ENCODE data around the gene AGAP1.

Gene AGAP1

DNA sequence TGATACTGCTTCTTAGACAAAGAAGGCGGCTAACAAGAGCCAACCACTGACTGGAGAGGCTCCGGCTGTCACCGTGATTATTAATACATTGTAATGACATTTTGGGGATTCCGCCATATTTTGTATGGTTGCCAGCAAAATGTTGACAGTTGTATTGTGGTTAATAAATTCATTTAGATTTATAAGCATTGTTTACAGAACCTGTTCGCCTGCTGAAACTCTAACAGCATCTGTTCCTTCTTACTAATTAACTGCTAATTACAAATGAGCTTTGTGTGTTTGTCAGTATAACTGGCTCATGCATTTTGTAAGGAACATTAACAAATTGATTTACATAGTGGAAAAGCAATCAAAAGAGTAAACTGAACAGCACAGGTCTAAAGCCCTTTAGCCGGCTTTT, 342.0 kb downstream of the AGAP1 start:
- Histone ChIP-seq H3K9ac (ENCODE audit: low read depth, low read length) (no peak overlapping the region), H3K4me1 (ENCODE audit: control insufficient read depth, insufficient read depth, low read length) (no peaks in the 10 kb centered on the region), H3K9me3 (replicated peaks; ENCODE audit: low read length) (no peaks in the 10 kb centered on the region), H3K4me3 (ENCODE audit: low read length) (no peak overlapping the region), H3K27me3 (ENCODE audit: control insufficient read depth, insufficient read depth, low read length) (no peaks in the 10 kb centered on the region), H3K4me2 (ENCODE audit: low read length) (no peak overlapping the region), H3K36me3 (ENCODE audit: insufficient read depth, low read length) (no peaks in the 10 kb centered on the region)

DNA sequence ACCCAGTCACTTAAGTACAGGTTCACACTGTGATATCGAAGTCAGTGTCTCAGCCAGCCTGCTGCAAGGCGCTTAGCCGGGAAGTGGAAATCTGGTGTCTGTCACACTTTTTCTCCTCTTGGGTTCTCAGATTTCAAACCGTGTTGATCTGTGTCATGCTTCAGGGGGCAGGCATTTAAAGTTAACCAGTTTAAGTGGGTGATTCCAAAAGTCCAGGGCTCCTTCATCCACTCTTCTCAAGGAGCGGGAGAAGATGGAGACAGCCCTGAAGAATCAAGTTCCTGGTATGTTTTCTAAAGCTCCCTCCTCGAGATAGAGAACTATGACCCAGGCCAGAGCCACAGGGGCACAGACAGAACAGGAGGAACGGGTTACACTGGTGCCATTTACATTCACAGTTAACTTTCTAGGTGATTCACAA, 342.7 kb downstream of the AGAP1 start:
- H3K27me3 ChIP-seq (ENCODE audit: control insufficient read depth, insufficient read depth, low read length) = no peaks in the 10 kb centered on the region
- H3K4me3 ChIP-seq (ENCODE audit: low read length) = no peak overlapping the region
- no peaks in the 10 kb centered on the region for H3K4me1 ChIP-seq (ENCODE audit: control insufficient read depth, insufficient read depth, low read length)

DNA sequence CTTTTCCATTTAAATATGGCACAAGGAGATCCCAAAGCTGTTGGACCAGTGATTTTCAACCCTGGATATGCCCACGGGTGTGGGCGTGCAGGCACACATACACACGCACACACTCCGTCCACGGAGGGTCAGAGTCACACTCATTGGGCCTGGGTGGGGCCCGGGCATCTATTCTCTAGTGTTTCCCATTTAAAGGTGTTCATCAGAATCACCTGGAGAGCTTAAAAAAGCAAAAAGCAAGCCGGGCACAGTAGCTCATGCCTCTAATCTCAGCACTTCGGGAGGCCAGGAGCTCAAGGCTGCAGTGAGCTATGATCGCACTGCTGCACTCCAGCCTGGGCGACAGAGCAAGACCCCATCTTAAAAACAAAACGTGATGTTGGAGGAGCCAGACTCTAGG, 345.4 kb downstream of the AGAP1 start:
- Histone ChIP-seq H3K4me1 (ENCODE audit: control insufficient read depth, insufficient read depth, low read length) (no peaks in the 10 kb centered on the region), H3K9me3 (replicated peaks; ENCODE audit: low read length) (no peaks in the 10 kb centered on the region), H3K4me3 (ENCODE audit: low read length) (no peak overlapping the region), H3K4me2 (ENCODE audit: low read length) (no peak overlapping the region), H3K36me3 (ENCODE audit: insufficient read depth, low read length) (no peaks in the 10 kb centered on the region), H3K27me3 (ENCODE audit: control insufficient read depth, insufficient read depth, low read length) (no peaks in the 10 kb centered on the region), H3K9ac (ENCODE audit: low read depth, low read length) (no peak overlapping the region)

More for the DNA sequence above, 342.7 kb downstream of the AGAP1 start:
- H3K9me3 ChIP-seq (replicated peaks; ENCODE audit: low read length) = no peaks in the 10 kb centered on the region
- H3K9ac ChIP-seq (ENCODE audit: low read depth, low read length) = no peak overlapping the region
- H3K36me3 ChIP-seq (ENCODE audit: insufficient read depth, low read length) = no peaks in the 10 kb centered on the region
- no peak overlapping the region for H3K4me2 ChIP-seq (ENCODE audit: low read length)

DNA sequence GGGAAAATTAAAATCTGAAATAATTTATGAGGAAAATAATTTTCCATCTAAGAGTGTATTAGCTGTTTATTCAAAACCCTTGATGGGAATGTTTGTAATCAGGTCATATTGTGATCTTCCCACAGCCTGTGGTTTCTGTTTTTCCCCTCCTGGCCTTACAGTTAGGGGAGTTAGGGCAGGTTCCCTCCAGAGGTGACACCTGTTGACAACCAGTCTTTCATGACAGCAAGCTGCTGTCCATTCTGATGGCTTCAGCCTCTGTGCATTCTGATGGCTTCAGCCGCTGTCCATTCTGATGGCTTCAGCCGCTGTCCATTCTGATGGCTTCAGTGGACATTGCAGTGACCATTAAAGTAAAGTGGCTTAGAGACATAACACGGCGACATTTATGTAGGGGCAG, 346.1 kb downstream of the AGAP1 start:
- no peak overlapping the region for H3K4me2 ChIP-seq (ENCODE audit: low read length)
- no peak overlapping the region for H3K9ac ChIP-seq (ENCODE audit: low read depth, low read length)
- no peak overlapping the region for H3K4me3 ChIP-seq (ENCODE audit: low read length)
- H3K4me1 ChIP-seq (ENCODE audit: control insufficient read depth, insufficient read depth, low read length) = no peaks in the 10 kb centered on the region
- no peaks in the 10 kb centered on the region for H3K27me3 ChIP-seq (ENCODE audit: control insufficient read depth, insufficient read depth, low read length)
- H3K9me3 ChIP-seq (replicated peaks; ENCODE audit: low read length) = no peaks in the 10 kb centered on the region
- H3K36me3 ChIP-seq (ENCODE audit: insufficient read depth, low read length) = no peaks in the 10 kb centered on the region

DNA sequence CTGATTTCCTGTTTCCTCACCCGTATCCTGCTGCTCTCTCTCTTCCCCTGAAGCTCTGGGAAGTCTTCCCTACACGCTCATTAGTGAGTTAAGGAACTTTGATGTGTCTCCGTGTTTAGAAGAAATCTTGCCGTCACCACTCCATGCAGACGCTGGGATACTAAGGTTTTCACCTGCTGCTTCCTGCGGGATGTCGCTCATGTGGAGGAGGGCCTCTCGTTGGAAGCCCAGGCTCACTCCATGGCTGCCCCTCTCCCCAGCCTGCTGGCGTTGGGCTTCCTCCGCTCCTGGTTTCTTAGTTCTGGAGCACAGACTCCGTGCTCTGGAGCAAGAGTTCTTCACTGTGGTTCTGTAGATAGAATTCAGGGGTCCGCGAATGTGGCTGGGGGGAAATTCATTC, 348.0 kb downstream of the AGAP1 start:
- Histone ChIP-seq H3K9ac (ENCODE audit: low read depth, low read length) (no peak overlapping the region), H3K36me3 (ENCODE audit: insufficient read depth, low read length) (no peaks in the 10 kb centered on the region), H3K4me2 (ENCODE audit: low read length) (no peak overlapping the region)

DNA sequence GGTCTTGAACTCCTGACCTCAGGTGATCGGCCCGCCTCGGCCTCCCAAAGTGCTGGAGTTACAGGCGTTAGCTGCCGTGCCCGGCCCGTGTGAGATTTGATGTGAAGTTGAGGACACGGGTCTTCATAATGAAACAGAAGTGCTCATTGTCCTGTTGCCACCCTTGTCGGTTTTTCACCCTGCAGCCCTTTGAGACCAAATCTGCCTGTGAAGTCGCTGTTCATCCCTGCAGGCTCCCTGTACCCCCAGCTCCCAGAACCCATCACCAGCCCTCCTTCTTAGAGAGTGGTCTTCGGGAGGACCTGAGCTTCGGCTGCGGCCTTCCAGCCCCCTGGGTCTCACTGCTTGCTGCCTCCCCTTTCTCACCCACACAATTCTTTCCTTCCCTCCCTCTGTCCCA, 349.1 kb downstream of the AGAP1 start:
- no peaks in the 10 kb centered on the region for H3K9me3 ChIP-seq (replicated peaks; ENCODE audit: low read length)
- no peak overlapping the region for H3K4me3 ChIP-seq (ENCODE audit: low read length)
- H3K4me1 ChIP-seq (ENCODE audit: control insufficient read depth, insufficient read depth, low read length) = no peaks in the 10 kb centered on the region
- no peak overlapping the region for H3K9ac ChIP-seq (ENCODE audit: low read depth, low read length)
- H3K36me3 ChIP-seq (ENCODE audit: insufficient read depth, low read length) = no peaks in the 10 kb centered on the region
- no peaks in the 10 kb centered on the region for H3K27me3 ChIP-seq (ENCODE audit: control insufficient read depth, insufficient read depth, low read length)
- no peak overlapping the region for H3K4me2 ChIP-seq (ENCODE audit: low read length)

More for the DNA sequence above, 348.0 kb downstream of the AGAP1 start:
- H3K4me3 ChIP-seq (ENCODE audit: low read length) = no peak overlapping the region
- no peaks in the 10 kb centered on the region for H3K27me3 ChIP-seq (ENCODE audit: control insufficient read depth, insufficient read depth, low read length)
- H3K9me3 ChIP-seq (replicated peaks; ENCODE audit: low read length) = no peaks in the 10 kb centered on the region
- H3K4me1 ChIP-seq (ENCODE audit: control insufficient read depth, insufficient read depth, low read length) = no peaks in the 10 kb centered on the region

DNA sequence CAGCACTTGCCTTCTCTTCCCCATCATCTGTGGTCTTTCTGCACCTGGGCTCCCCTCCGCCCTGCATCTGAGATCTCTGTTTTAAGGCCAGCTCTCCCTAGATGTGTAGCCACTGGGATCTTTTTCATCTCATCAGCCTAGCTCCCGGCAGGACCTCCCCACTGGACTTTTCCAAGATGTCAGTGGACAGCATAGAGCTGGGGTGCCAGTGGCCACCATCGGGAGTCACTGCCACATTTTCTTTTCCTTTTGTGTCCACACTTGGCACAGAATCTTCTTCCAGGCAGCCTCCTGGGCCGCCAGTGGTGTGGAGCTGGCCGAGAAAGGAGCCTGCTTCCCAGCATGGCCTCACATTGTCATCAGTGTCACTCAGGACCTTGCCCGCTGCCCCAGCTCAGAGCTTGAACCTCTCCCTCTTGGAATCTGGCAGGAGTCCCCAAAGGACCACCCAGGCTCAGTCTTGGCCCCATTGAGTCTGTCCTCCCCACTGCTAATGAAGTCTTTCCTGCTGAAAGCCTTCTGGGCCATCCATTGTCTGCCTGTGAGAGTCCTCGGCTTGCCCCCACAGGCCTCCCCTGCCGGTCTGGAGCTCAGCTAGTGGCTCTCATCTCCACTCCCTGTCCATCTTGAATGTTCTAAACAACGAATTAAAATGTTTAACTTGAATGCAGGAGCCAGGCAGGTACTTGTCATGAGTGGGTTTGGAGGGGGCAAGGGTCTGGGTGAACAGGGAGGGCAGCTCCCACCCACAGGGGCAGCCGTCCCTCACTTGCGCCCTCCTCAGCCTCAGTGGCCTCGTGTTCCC, 349.9 kb downstream of the AGAP1 start:
- Histone ChIP-seq H3K4me3 (ENCODE audit: low read length) (no peak overlapping the region), H3K4me1 (ENCODE audit: control insufficient read depth, insufficient read depth, low read length) (no peaks in the 10 kb centered on the region), H3K9ac (ENCODE audit: low read depth, low read length) (no peak overlapping the region), H3K36me3 (ENCODE audit: insufficient read depth, low read length) (no peaks in the 10 kb centered on the region), H3K4me2 (ENCODE audit: low read length) (no peak overlapping the region), H3K9me3 (replicated peaks; ENCODE audit: low read length) (no peaks in the 10 kb centered on the region), H3K27me3 (ENCODE audit: control insufficient read depth, insufficient read depth, low read length) (no peaks in the 10 kb centered on the region)

DNA sequence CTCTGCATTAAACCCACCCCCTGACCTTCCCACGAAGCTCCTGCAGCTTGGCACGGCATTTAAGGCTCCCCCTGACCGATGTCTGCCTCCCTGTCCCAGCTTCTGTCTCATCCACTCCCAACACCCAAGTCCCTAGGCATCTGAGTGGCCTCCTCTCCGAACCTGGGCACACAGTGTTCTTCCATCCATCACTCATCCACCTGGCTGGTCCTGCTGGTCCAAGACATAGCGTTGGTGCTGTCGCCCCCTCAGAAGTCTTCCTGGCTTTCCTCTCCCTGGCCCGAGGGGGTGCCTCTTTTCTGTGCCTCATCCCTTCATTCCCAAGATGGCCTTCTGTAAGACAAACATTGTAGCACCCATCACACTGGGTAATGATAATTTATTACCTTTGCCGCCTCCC, 350.7 kb downstream of the AGAP1 start:
- Histone ChIP-seq H3K9ac (ENCODE audit: low read depth, low read length) (no peak overlapping the region), H3K4me3 (ENCODE audit: low read length) (no peak overlapping the region), H3K27me3 (ENCODE audit: control insufficient read depth, insufficient read depth, low read length) (no peaks in the 10 kb centered on the region), H3K4me2 (ENCODE audit: low read length) (no peak overlapping the region), H3K4me1 (ENCODE audit: control insufficient read depth, insufficient read depth, low read length) (no peaks in the 10 kb centered on the region), H3K36me3 (ENCODE audit: insufficient read depth, low read length) (no peaks in the 10 kb centered on the region), H3K9me3 (replicated peaks; ENCODE audit: low read length) (no peaks in the 10 kb centered on the region)

DNA sequence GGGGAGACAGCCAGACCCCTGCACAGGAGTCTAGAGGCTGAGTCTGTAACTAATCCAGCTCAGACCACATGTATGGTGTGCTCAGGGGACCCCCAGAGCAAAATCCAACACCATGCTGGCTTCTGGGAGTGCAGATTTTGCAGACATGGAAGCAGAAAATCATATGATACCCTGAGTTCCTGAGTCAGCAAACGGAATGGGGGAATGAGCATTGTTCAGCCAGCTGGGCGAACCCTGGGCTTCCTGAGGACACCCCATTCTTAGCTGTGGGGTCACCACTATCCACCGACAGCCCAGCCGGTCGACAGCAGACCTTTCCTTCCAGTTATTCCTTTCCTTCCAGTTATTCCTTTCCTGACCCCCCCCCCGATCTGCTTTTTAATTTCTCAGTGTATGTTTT, 351.4 kb downstream of the AGAP1 start:
- H3K4me3 ChIP-seq (ENCODE audit: low read length) = no peak overlapping the region
- no peaks in the 10 kb centered on the region for H3K36me3 ChIP-seq (ENCODE audit: insufficient read depth, low read length)
- no peaks in the 10 kb centered on the region for H3K27me3 ChIP-seq (ENCODE audit: control insufficient read depth, insufficient read depth, low read length)
- H3K4me1 ChIP-seq (ENCODE audit: control insufficient read depth, insufficient read depth, low read length) = no peaks in the 10 kb centered on the region
- no peak overlapping the region for H3K9ac ChIP-seq (ENCODE audit: low read depth, low read length)
- H3K9me3 ChIP-seq (replicated peaks; ENCODE audit: low read length) = no peaks in the 10 kb centered on the region
- no peak overlapping the region for H3K4me2 ChIP-seq (ENCODE audit: low read length)

DNA sequence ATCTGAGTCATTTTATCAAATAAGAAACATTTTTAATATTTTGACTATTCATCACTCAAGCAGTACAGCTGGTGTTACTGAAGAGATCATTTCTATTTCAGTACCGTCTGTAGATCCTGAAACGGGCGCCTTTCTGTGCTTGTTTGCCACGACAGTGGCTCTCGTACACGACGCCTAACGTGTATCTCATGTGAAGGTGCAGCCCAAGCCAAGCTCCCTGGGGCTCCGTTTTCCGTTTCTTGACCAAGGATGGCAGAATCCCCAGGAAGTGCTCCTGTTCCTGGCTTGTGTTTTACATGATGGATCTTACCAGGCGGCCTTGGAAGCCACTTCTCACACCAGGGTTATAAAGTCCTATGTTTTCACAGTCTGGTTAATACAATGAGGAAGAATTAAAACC, 353.7 kb downstream of the AGAP1 start:
- H3K27me3 ChIP-seq (ENCODE audit: control insufficient read depth, insufficient read depth, low read length) = no peaks in the 10 kb centered on the region
- no peaks in the 10 kb centered on the region for H3K4me1 ChIP-seq (ENCODE audit: control insufficient read depth, insufficient read depth, low read length)
- H3K9me3 ChIP-seq (replicated peaks; ENCODE audit: low read length) = no peaks in the 10 kb centered on the region
- H3K4me2 ChIP-seq (ENCODE audit: low read length) = no peak overlapping the region
- no peaks in the 10 kb centered on the region for H3K36me3 ChIP-seq (ENCODE audit: insufficient read depth, low read length)
- no peak overlapping the region for H3K9ac ChIP-seq (ENCODE audit: low read depth, low read length)
- H3K4me3 ChIP-seq (ENCODE audit: low read length) = no peak overlapping the region

DNA sequence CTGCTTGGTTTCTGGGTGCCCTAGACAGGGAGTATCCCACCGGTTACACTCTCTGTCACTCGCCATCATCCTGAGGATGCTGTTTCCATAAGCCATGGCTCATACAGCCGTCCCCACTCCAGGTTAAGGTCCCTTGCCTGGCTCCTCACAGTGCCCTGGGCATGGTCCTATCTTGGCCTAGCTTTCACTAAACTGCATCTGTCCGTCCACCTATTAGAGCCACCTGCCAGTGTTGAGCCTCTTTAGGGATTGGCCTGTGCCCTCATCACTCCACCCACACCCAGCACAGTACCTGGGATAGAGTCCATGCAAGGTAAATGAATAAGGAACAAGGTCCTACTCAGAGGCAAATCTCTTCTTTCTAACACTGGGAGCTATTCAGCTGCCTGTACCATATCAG, 354.2 kb downstream of the AGAP1 start:
- no peak overlapping the region for H3K9ac ChIP-seq (ENCODE audit: low read depth, low read length)
- H3K4me2 ChIP-seq (ENCODE audit: low read length) = no peak overlapping the region
- no peak overlapping the region for H3K4me3 ChIP-seq (ENCODE audit: low read length)
- H3K27me3 ChIP-seq (ENCODE audit: control insufficient read depth, insufficient read depth, low read length) = no peaks in the 10 kb centered on the region
- no peaks in the 10 kb centered on the region for H3K4me1 ChIP-seq (ENCODE audit: control insufficient read depth, insufficient read depth, low read length)
- H3K36me3 ChIP-seq (ENCODE audit: insufficient read depth, low read length) = no peaks in the 10 kb centered on the region
- H3K9me3 ChIP-seq (replicated peaks; ENCODE audit: low read length) = no peaks in the 10 kb centered on the region

DNA sequence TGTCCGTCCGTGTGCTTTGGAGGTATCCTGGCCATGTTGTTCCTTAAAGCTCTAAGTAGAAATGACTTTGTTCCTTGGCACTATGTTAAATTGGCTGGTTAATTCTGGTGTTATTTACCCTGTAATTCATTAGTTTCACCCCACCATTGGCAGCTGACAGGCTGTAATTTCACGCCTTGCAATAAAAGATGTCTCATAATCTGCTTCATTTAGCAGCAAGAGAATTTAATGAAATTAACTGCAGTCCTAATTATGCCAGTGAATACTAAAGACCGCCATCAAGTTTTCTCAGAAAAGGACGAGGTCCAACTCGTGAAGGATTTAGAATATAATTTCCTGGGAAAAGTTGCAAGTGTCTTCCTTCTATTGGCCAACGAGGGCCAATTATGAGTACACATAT, 355.1 kb downstream of the AGAP1 start:
- no peaks in the 10 kb centered on the region for H3K27me3 ChIP-seq (ENCODE audit: control insufficient read depth, insufficient read depth, low read length)
- no peaks in the 10 kb centered on the region for H3K4me1 ChIP-seq (ENCODE audit: control insufficient read depth, insufficient read depth, low read length)
- H3K4me2 ChIP-seq (ENCODE audit: low read length) = no peak overlapping the region
- no peak overlapping the region for H3K9ac ChIP-seq (ENCODE audit: low read depth, low read length)
- H3K36me3 ChIP-seq (ENCODE audit: insufficient read depth, low read length) = no peaks in the 10 kb centered on the region
- H3K4me3 ChIP-seq (ENCODE audit: low read length) = no peak overlapping the region
- H3K9me3 ChIP-seq (replicated peaks; ENCODE audit: low read length) = no peaks in the 10 kb centered on the region
